HT-29 (cell line): Measurements from ENCODE around the gene SCUBE1. TPM values are rescaled to one million over a fixed set of nuclear protein-coding genes. Genes with fewer than 3 reads are reported as not detected.
A peak's percentile ranks its signal among the peaks of the same experiment; 100 is the strongest.

ENCODE experiments used
- DNase-seq: peaks from one replicate; pipeline ENCODE4 v3.0.0-alpha.2; 2015; ENCODE audit warnings: low spot score
- total RNA-seq: library from RNA; depleted of rRNA; stranded (reverse); fragments of >200 nt; shearing (Covaris generic); gene quantifications from 2 replicates; pipeline ENCODE4 v1.2.3, GENCODE V29; 2014

The SCUBE1 gene
- total RNA-seq, 1 experiment from 2014 or later, result 0.03 TPM

- DNase-seq, result no peak
Measured at GRCh38 chr22:43202326-43202725, 140.8 kb downstream of the SCUBE1 start.

- no peak for DNase-seq
Measured at GRCh38 chr22:43201486-43202219, 141.5 kb downstream of the SCUBE1 start.

- DNase-seq, result no peak
Measured at GRCh38 chr22:43200555-43200954, 142.6 kb downstream of the SCUBE1 start.

GRCh38 chr22:43200031-43200430, 143.1 kb downstream of the SCUBE1 start:
- DNase-seq, result no peak

- no peak for DNase-seq
Measured at GRCh38 chr22:43199541-43199940, 143.6 kb downstream of the SCUBE1 start.

GRCh38 chr22:43198936-43199335, 144.2 kb downstream of the SCUBE1 start:
- no peak for DNase-seq

GRCh38 chr22:43198126-43198525, 145.0 kb downstream of the SCUBE1 start:
- DNase-seq, result no peak

GRCh38 chr22:43197271-43197941, 145.8 kb downstream of the SCUBE1 start:
- no peak for DNase-seq

GRCh38 chr22:43191831-43192230, 151.3 kb downstream of the SCUBE1 start:
- DNase-seq, result no peak

GRCh38 chr22:43188829-43189545, 154.2 kb downstream of the SCUBE1 start:
- DNase-seq, result no peak

- DNase-seq, result peak; percentile 92
Measured at GRCh38 chr22:43187171-43188099, 155.7 kb downstream of the SCUBE1 start.

- DNase-seq, result peak; percentile 29
Measured at GRCh38 chr22:43186272-43187170, 156.7 kb downstream of the SCUBE1 start, which contains the start of gene TTLL12. TTLL12 (minus strand) TSS chr22:43187134; CDS start chr22:43187069, 65 bp downstream.

GRCh38 chr22:43185860-43186261, 157.3 kb downstream of the SCUBE1 start:
- peak; percentile 61 for DNase-seq

GRCh38 chr22:43183496-43184277, 159.5 kb downstream of the SCUBE1 start:
- no peak for DNase-seq

GRCh38 chr22:43182726-43183125, 160.4 kb downstream of the SCUBE1 start:
- no peak for DNase-seq

GRCh38 chr22:43182118-43182517, 161.1 kb downstream of the SCUBE1 start:
- DNase-seq, result no peak

GRCh38 chr22:43181321-43182076, 161.7 kb downstream of the SCUBE1 start:
- DNase-seq, result no peak

- no peak for DNase-seq
Measured at GRCh38 chr22:43180670-43181069, 162.5 kb downstream of the SCUBE1 start.

- DNase-seq, result no peak
Measured at GRCh38 chr22:43179911-43180195, 163.3 kb downstream of the SCUBE1 start.
